Ascending aorta (tissue), 2 donors: Measurements from ENCODE around the gene NMT2. TPM values are rescaled to one million over a fixed set of nuclear protein-coding genes. Genes with fewer than 3 reads are reported as not detected.

ENCODE experiments used
- DNase-seq, 2 donors: peaks; one replicate each; pipeline ENCODE4 v3.0.0-alpha.2; 2019; ENCODE audit warnings: low spot score in 2 of 2
- H3K27ac ChIP-seq, 2 donors: fragments of 200-600 bp; sonication (generic); one replicate each; pipeline ENCODE4 v1.5.1; 2016 to 2017; ENCODE audit warnings: mild to moderate bottlenecking in 1 of 2
- H3K27me3 ChIP-seq: fragments of 200-600 bp; sonication (generic); one replicate; pipeline ENCODE4 v1.5.1; 2017
- H3K36me3 ChIP-seq, 2 donors: fragments of 200-600 bp; sonication (generic); one replicate each; pipeline ENCODE4 v1.5.1; 2016
- H3K4me1 ChIP-seq, 2 donors: fragments of 200-600 bp; sonication (generic); one replicate each; pipeline ENCODE4 v1.5.1; 2016 to 2017; ENCODE audit warnings: mild to moderate bottlenecking in 1 of 2
- H3K4me3 ChIP-seq, 2 donors: fragments of 200-600 bp; sonication (generic); one replicate each; pipeline ENCODE4 v1.5.1; 2016 to 2017; ENCODE audit warnings: mild to moderate bottlenecking in 1 of 2
- H3K9me3 ChIP-seq, 2 donors: fragments of 200-600 bp; sonication (generic); one replicate each; pipeline ENCODE4 v1.5.1; 2016
- CTCF ChIP-seq, 3 experiments: fragments of 200-600 bp in 2 of 3; fragments of 450-650 bp in 1 of 3; sonication (generic) in 2 of 3; IDR thresholded peaks; one replicate each; pipeline ENCODE4 v1.5.1; 2016 to 2019; ENCODE audit warnings: antibody characterized with exemption in 3 of 3, mild to moderate bottlenecking in 1 of 3, moderate library complexity in 1 of 3
- intact Hi-C: fragments of 100-400 bp; cut with DNase I; formaldehyde crosslinking; loops from one replicate; pipeline ENCODE4 v1.15.1; 2023
- total RNA-seq: library from RNA; depleted of rRNA; stranded (reverse); fragments of >200 nt; gene quantifications from one replicate; pipeline ENCODE4 v1.1.0, GENCODE V29; 2016

NMT2 gene
- total RNA-seq, 1 donor from 2014 or later, result 11.9 TPM

GRCh38 chr10:15147594-15148392 is 20.7 kb downstream of the NMT2 start:
- Histone ChIP-seq H3K27ac (no peak overlapping the region), H3K27me3 (no peaks in the 10 kb centered on the region), H3K4me3 (no peak overlapping the region), H3K9me3 (no peaks in the 10 kb centered on the region), H3K4me1 (peaks cover 0 to under 1% of the 10 kb centered on the region in 2 donors), H3K36me3 (no peaks in the 10 kb centered on the region)
- intact Hi-C loops, result no loop called here
- no peak for TF ChIP-seq CTCF (IDR thresholded peaks at IDR 0.05)
- no peak for DNase-seq

- H3K4me1 ChIP-seq, result peaks cover 0 to 14% of the 10 kb centered on the region in 2 donors
- DNase-seq, result no peak
- no peak overlapping the region for H3K4me3 ChIP-seq
- H3K36me3 ChIP-seq, result no peaks in the 10 kb centered on the region
- H3K27ac ChIP-seq, result no peak overlapping the region
- intact Hi-C loops, result no loop called here
- H3K9me3 ChIP-seq, result no peaks in the 10 kb centered on the region
- no peaks in the 10 kb centered on the region for H3K27me3 ChIP-seq
- TF ChIP-seq CTCF (IDR thresholded peaks at IDR 0.05), result no peak
Measured at GRCh38 chr10:15146366-15146765, 22.1 kb downstream of the NMT2 start.

- no peak for DNase-seq
- H3K9me3 ChIP-seq, result no peaks in the 10 kb centered on the region
- intact Hi-C loops, result no loop called here
- TF ChIP-seq CTCF (IDR thresholded peaks at IDR 0.05), result no peak
- H3K4me1 ChIP-seq, result peaks cover 0 to 14% of the 10 kb centered on the region in 2 donors
- no peaks in the 10 kb centered on the region for H3K27me3 ChIP-seq
- H3K27ac ChIP-seq, result no peak overlapping the region
- peaks cover 5 to 7% of the 10 kb centered on the region in 2 donors for H3K36me3 ChIP-seq
- H3K4me3 ChIP-seq, result no peak overlapping the region
Measured at GRCh38 chr10:15144788-15145187, 23.7 kb downstream of the NMT2 start.

- Histone ChIP-seq H3K4me1 (peaks cover 0 to 14% of the 10 kb centered on the region in 2 donors), H3K9me3 (no peaks in the 10 kb centered on the region), H3K27me3 (no peaks in the 10 kb centered on the region), H3K36me3 (peaks cover 5 to 10% of the 10 kb centered on the region in 2 donors), H3K4me3 (no peak overlapping the region), H3K27ac (no peak overlapping the region)
- intact Hi-C loops, result no loop called here
- DNase-seq, result no peak
- no peak for TF ChIP-seq CTCF (IDR thresholded peaks at IDR 0.05)
Measured at GRCh38 chr10:15141136-15142054, 27.1 kb downstream of the NMT2 start.

GRCh38 chr10:15140698-15141097 is 27.8 kb downstream of the NMT2 start:
- H3K9me3 ChIP-seq, result no peaks in the 10 kb centered on the region
- peaks cover 0 to 14% of the 10 kb centered on the region in 2 donors for H3K4me1 ChIP-seq
- no peak overlapping the region for H3K27ac ChIP-seq
- peaks cover 5 to 10% of the 10 kb centered on the region in 2 donors for H3K36me3 ChIP-seq
- H3K4me3 ChIP-seq, result no peak overlapping the region
- H3K27me3 ChIP-seq, result no peaks in the 10 kb centered on the region
- intact Hi-C loops, result no loop called here
- TF ChIP-seq CTCF (IDR thresholded peaks at IDR 0.05), result no peak
- DNase-seq, result no peak
